GM12892 (cell line): Measurements from ENCODE around the gene UGT1A6.

Experiments
- POLR2A ChIP-seq: IDR thresholded peaks from 2 replicates; pipeline ENCODE4 v1.6.1; 2011; ENCODE audit warnings: low read depth, low read length, control low read depth
- POLR2AphosphoS5 ChIP-seq: IDR thresholded peaks from 2 replicates; pipeline ENCODE4 v1.6.1; 2011; ENCODE audit warnings: low read depth, low read length, control low read depth
- TAF1 ChIP-seq: IDR thresholded peaks from 2 replicates; pipeline ENCODE4 v1.6.1; 2011; ENCODE audit warnings: low read depth, mild to moderate bottlenecking, control low read depth, low read length, borderline replicate concordance

DNA sequence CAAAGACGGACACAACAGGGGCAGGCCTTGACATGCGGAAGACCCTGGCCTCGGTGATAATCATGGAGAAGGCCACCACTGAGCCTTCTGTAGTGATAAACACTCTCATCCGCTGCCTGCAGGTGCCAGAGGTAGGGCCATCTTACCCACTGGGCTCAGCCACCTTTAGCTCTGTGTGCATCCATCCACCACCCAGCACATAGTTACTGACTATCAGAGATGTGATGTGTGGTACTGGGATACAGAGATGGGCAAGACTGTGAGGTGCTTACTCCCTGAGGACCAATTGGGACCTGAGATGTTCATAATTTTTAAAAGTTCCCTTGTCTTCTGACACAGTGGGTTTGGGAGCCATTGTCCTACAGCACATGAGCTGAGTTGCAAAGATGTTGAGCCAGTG lies 87.0 kb downstream of the UGT1A6 start:
- TF ChIP-seq POLR2A (no peak), POLR2AphosphoS5 (no peak), TAF1 (no peak)
